ENCODE data around the gene SLC38A3.
"Not testable (repeated sequence)": the region's sequence is repeated elsewhere in the genome, so short reads cannot be mapped to it uniquely, and the experiment has no call there.

The SLC38A3 gene

GRCh38 chr3:50235716-50236483 lies 30.8 kb downstream of the SLC38A3 start, which contains the start of gene GNAI2:
Gene GNAI2 (plus strand): TSS chr3:50236204. CDS start chr3:50236336, 132 bp downstream.
- DNase-seq: peak; percentile 99

- DNase-seq: no peak
Measured at GRCh38 chr3:50236484-50237132, 31.5 kb downstream of the SLC38A3 start.

GRCh38 chr3:50237133-50237651 lies 32.1 kb downstream of the SLC38A3 start:
- DNase-seq: peak; percentile 33 to 37

DNA sequence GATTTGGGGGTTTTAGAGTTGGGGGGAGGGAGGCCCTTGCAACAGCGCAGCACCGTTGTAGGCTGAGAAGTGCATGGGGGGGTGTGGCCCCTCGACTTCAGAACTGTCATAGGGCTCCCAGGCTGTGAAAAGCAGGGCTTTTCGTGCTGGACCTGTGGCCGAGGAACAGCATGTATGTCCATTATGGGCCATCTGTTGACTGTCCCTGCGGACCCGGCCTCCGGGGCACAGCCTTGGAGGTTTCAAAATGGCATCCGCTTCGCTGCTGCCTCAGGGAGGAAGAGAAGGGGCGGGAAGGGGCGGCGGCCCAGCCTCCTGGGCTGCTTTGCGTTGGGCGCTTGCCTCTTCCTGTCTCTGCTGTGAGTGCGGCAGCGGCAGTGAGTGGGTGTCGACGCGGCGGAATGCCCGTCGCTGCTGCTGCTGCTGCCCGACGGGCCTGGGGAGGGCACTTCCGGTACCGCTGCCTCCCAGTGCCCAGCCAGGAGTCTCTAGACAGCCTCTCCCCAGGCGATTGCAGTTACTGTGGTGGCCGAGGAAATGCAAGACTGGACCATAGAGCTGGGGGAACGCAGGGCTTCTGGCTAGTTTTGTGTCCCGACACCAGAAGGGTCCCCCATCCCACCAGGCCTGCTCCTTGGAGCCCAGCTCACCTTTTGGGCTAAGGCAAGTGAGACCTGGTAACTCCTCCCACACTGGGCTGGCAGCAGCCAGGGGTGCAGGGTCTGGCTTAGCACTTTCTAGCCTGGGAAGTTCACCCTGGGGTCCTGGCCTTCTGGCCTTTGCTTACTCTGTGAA lies 32.9 kb downstream of the SLC38A3 start:
- peak; percentile 87 to 88 for DNase-seq

GRCh38 chr3:50238549-50239026 lies 33.5 kb downstream of the SLC38A3 start:
- peak; percentile 25 to 35 for DNase-seq

DNA sequence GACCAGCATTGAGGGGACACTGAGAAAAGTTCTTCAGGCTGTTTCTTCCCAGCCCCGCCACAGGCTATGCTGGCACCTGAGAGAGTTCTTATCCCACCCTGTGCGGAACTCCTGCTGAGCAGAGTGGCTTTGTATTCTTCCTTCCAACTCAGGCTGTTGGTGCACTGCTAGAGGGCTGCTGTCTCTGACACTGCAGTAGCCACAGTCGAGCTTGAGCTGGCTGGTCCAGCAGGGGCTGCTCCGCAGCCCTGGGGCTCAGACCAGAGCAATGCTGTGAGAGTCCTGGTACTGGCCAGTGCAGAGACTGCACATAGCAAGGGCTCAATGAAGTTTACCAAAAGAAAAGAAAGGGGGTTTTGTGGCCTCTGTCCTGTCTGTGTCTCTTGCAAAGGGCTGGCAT lies 34.6 kb downstream of the SLC38A3 start:
- no peak for DNase-seq

GRCh38 chr3:50241163-50241562 lies 36.1 kb downstream of the SLC38A3 start:
- no peak for DNase-seq

DNA sequence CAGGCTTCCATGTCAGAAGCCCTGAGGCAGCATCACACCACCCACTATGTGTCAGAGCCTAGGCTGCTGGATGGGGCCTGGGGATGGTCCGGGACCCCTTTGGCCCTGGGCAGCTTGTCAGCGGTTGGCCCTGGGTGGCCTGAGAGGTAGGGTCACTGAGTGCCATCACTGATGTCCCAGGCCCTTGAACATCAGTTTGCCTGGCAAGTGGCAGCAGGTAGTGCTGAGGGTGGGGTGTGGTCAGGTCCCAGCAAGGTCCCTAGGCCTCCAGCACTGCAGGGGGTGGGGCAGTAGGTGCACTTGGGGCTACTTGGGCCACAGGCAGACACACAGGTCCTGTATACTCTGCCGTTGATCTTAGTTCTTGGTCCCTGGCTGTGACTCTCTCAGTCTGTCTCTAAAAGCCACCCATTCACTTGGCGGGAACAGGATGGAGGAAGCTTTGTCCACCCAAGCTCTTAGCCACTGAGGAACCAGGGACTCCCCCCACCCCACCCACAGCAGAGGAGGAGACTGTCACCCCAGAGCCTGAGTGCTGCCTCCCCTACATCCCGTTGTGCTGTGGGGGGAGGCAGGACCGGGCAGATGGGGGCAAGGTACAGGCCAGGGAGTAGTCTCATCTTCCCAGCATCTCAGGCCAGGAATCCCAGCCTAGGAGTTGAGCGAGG lies 36.8 kb downstream of the SLC38A3 start:
- no peak for DNase-seq

GRCh38 chr3:50242381-50242770 lies 37.3 kb downstream of the SLC38A3 start:
- peak in 1 of 2 donors; percentile 24 for DNase-seq

- peak; percentile 49 to 86 for DNase-seq
Measured at GRCh38 chr3:50242851-50243542, 37.9 kb downstream of the SLC38A3 start.

DNA sequence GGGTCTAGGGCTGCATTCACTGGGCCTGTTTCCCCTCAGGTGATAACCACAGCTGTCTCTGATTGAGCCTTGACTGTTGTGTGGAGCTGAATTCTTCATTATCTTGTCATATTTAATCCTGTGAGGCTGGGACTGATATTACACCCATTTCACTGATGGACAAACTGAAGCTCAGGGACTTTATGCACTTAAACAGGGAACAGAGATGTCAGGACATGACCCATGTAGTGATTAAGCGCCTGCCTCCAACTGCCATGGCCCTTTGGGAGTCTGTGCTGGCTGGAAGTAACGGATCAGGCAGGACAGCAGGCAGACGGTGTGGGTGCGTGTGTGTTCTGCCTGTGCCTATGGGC lies 38.4 kb downstream of the SLC38A3 start:
- DNase-seq: no peak

DNA sequence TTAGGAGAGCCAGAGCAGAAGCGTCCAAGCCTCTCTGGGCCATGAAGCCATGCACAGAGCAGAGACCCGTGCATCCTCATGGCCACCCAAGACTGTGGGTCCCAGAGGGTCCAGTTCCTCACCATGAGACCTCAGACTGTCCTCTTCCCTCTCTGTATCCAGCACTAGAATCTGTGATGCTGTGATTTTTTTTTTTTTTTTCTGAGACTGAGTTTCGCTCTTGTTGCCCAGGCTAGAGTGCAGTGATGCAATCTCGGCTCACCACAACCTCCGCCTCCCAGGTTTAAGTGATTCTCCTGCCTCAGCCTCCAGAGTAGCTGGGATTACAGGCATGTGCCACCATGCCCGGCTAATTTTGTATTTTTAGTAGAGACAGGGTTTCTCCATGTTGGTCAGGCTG lies 39.7 kb downstream of the SLC38A3 start:
- not testable (repeated sequence) for DNase-seq

GRCh38 chr3:50245251-50245745 lies 40.2 kb downstream of the SLC38A3 start:
- DNase-seq: no peak

DNA sequence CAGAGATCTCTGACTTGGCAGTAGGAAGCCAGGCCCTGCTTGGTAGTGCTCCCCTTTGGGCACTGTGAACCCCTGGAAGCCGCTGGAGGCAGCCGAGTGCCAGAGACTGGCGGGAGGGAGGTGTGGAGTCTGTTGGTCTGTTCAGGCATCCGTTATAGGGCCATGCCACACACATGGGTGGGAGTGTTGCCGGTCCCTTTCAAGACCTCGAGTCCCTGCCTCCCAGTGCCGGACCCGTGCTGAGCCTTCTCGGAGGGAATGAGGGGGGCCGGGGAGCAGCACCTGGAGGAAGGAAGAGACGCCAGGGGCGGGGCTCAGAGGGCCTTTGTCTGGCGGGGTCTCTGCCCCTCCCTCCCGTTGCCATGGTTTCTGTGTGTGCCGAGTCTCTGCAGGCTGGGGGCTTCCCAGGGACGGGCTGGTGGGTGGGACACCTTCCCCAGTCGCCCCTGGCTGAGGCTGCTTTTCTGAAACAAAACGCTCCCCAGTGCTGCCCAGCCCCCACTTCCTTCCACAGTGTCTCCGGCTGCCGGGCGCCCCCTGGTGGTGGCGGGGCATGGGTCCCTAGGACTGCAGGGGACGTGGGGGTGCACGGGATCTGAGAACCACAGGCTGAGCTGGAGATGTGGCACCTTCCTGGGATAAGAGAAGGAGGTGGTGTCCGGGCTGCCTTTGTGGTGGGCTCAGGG lies 40.9 kb downstream of the SLC38A3 start:
- DNase-seq: peak; percentile 91 to 93

GRCh38 chr3:50246517-50246954 lies 41.5 kb downstream of the SLC38A3 start:
- DNase-seq: peak; percentile 82 to 86

GRCh38 chr3:50248387-50248786 lies 43.3 kb downstream of the SLC38A3 start:
- DNase-seq: no peak

GRCh38 chr3:50249457-50249856 lies 44.4 kb downstream of the SLC38A3 start:
- DNase-seq: no peak

- no peak for DNase-seq
Measured at GRCh38 chr3:50250514-50250913, 45.4 kb downstream of the SLC38A3 start.

GRCh38 chr3:50251220-50251619 lies 46.1 kb downstream of the SLC38A3 start:
- no peak for DNase-seq

- peak in 1 of 2 donors; percentile 70 for DNase-seq
Measured at GRCh38 chr3:50254577-50255250, 49.6 kb downstream of the SLC38A3 start.

- DNase-seq: no peak
Measured at GRCh38 chr3:50255251-50255615, 50.2 kb downstream of the SLC38A3 start.
